DMS79 treated with DMSO at 0.1 percent for 48 hours (cell line): ENCODE measurements around the gene SERPINE2.

Experiments
- DNase-seq: peaks from one replicate; lab custom pipeline; 2025; lab: John Stamatoyannopoulos, UW

The SERPINE2 gene

GRCh38 chr2:224046752-224047151 is 7.7 kb upstream of the SERPINE2 start:
- DNase-seq: no peak

- no peak for DNase-seq
These were observed 3.2 kb upstream of the SERPINE2 start for GRCh38 chr2:224042191-224042696.

GRCh38 chr2:224041554-224041953 is 2.5 kb upstream of the SERPINE2 start:
- no peak for DNase-seq

GRCh38 chr2:224040753-224041152 is 1.7 kb upstream of the SERPINE2 start:
- no peak for DNase-seq

- DNase-seq: peak; percentile 9
These were observed 819 bp upstream of the SERPINE2 start for GRCh38 chr2:224039770-224040440.

- no peak for DNase-seq
These were observed 331 bp downstream of the SERPINE2 start for GRCh38 chr2:224038830-224039079.

GRCh38 chr2:224038049-224038829 is 847 bp downstream of the SERPINE2 start:
- DNase-seq: peak; percentile 13

- DNase-seq: no peak
These were observed 2.2 kb downstream of the SERPINE2 start for GRCh38 chr2:224036731-224037361.

GRCh38 chr2:224034017-224034416 is 5.1 kb downstream of the SERPINE2 start:
- no peak for DNase-seq

- DNase-seq: no peak
These were observed 5.5 kb downstream of the SERPINE2 start for GRCh38 chr2:224033601-224034000.

- no peak for DNase-seq
These were observed 6.8 kb downstream of the SERPINE2 start for GRCh38 chr2:224032283-224032682.

- no peak for DNase-seq
These were observed 7.6 kb downstream of the SERPINE2 start for GRCh38 chr2:224031358-224031970.

GRCh38 chr2:224030786-224031185 is 8.3 kb downstream of the SERPINE2 start:
- no peak for DNase-seq

- no peak for DNase-seq
These were observed 9.2 kb downstream of the SERPINE2 start for GRCh38 chr2:224029876-224030275.

- no peak for DNase-seq
These were observed 11.2 kb downstream of the SERPINE2 start for GRCh38 chr2:224027931-224028330.

- DNase-seq: no peak
These were observed 12.0 kb downstream of the SERPINE2 start for GRCh38 chr2:224027070-224027469.

- DNase-seq: no peak
These were observed 13.2 kb downstream of the SERPINE2 start for GRCh38 chr2:224025874-224026273.

- DNase-seq: no peak
These were observed 14.8 kb downstream of the SERPINE2 start for GRCh38 chr2:224024270-224024669.

- no peak for DNase-seq
These were observed 15.9 kb downstream of the SERPINE2 start for GRCh38 chr2:224023188-224023587.

GRCh38 chr2:224022486-224022885 is 16.6 kb downstream of the SERPINE2 start:
- DNase-seq: no peak

- no peak for DNase-seq
These were observed 18.6 kb downstream of the SERPINE2 start for GRCh38 chr2:224020523-224020922.

- DNase-seq: no peak
These were observed 21.1 kb downstream of the SERPINE2 start for GRCh38 chr2:224017957-224018356.

- DNase-seq: no peak
These were observed 22.1 kb downstream of the SERPINE2 start for GRCh38 chr2:224016963-224017362.
